NCI-H446 (cell line): ENCODE results near the gene BACH2.
"Not testable (repeated sequence)": the region's sequence is repeated elsewhere in the genome, so short reads cannot be mapped to it uniquely, and the experiment has no call there.

Experiments used
- DNase-seq, 2 experiments: peaks; one replicate each; lab custom pipeline; 2025; lab: John Stamatoyannopoulos, UW

The BACH2 gene

GRCh38 chr6:90296341-90297114 is at the start of gene BACH2:
TSS of gene BACH2 (minus strand) at chr6:90296843. CDS start at chr6:90008844, 287,999 bp downstream.
- peak; percentile 29 to 74 for DNase-seq

- no peak for DNase-seq
Observed at GRCh38 chr6:90343576-90343975, 46.9 kb upstream of the BACH2 start.

- no peak for DNase-seq
Observed at GRCh38 chr6:90338409-90338808, 41.8 kb upstream of the BACH2 start.

- DNase-seq: no peak
Observed at GRCh38 chr6:90336388-90336947, 39.8 kb upstream of the BACH2 start.

- DNase-seq: no peak
Observed at GRCh38 chr6:90333928-90334327, 37.3 kb upstream of the BACH2 start.

- DNase-seq: not testable (repeated sequence)
Observed at GRCh38 chr6:90332978-90333543, 36.4 kb upstream of the BACH2 start.

GRCh38 chr6:90329386-90330077 is 32.9 kb upstream of the BACH2 start:
- DNase-seq: no peak

- DNase-seq: no peak
Observed at GRCh38 chr6:90328004-90328403, 31.4 kb upstream of the BACH2 start.

GRCh38 chr6:90326404-90327057 is 29.9 kb upstream of the BACH2 start:
- DNase-seq: no peak

- no peak for DNase-seq
Observed at GRCh38 chr6:90323706-90324105, 27.1 kb upstream of the BACH2 start.

GRCh38 chr6:90322976-90323474 is 26.4 kb upstream of the BACH2 start:
- no peak for DNase-seq

- DNase-seq: no peak
Observed at GRCh38 chr6:90319979-90320685, 23.5 kb upstream of the BACH2 start.

GRCh38 chr6:90319044-90319443 is 22.4 kb upstream of the BACH2 start:
- DNase-seq: peak in 1 of 2 experiments; percentile 29

- no peak for DNase-seq
Observed at GRCh38 chr6:90315986-90316385, 19.3 kb upstream of the BACH2 start.

- no peak for DNase-seq
Observed at GRCh38 chr6:90315354-90315950, 18.8 kb upstream of the BACH2 start.

GRCh38 chr6:90314514-90314913 is 17.9 kb upstream of the BACH2 start:
- DNase-seq: no peak

- no peak for DNase-seq
Observed at GRCh38 chr6:90311569-90311968, 14.9 kb upstream of the BACH2 start.

- DNase-seq: no peak
Observed at GRCh38 chr6:90305800-90306448, 9.3 kb upstream of the BACH2 start.

- no peak for DNase-seq
Observed at GRCh38 chr6:90304308-90304707, 7.7 kb upstream of the BACH2 start.

GRCh38 chr6:90303039-90303438 is 6.4 kb upstream of the BACH2 start:
- DNase-seq: no peak
